Sigmoid colon (tissue), 7 donors: Measurements from ENCODE around the gene PCED1B. TPM values are rescaled to one million over a fixed set of nuclear protein-coding genes. Genes with fewer than 3 reads are reported as not detected.

Experiments
- DNase-seq: peaks from one replicate; pipeline ENCODE4 v3.0.0-alpha.2; 2019
- H3K27ac ChIP-seq, 4 donors: fragments of 200-600 bp; sonication (generic); one replicate each; pipeline ENCODE4 v1.5.1; 2016 to 2019; ENCODE audit warnings: mild to moderate bottlenecking in 1 of 4
- H3K27me3 ChIP-seq, 3 donors: fragments of 200-600 bp; sonication (generic); one replicate each; pipeline ENCODE4 v1.5.1; 2019; ENCODE audit warnings: mild to moderate bottlenecking in 1 of 3
- H3K36me3 ChIP-seq, 4 donors: fragments of 200-600 bp; sonication (generic); one replicate each; pipeline ENCODE4 v1.5.1; 2016 to 2019
- H3K4me1 ChIP-seq, 4 donors: fragments of 200-600 bp; sonication (generic); one replicate each; pipeline ENCODE4 v1.5.1; 2017 to 2019
- H3K4me3 ChIP-seq, 4 donors: fragments of 200-600 bp; sonication (generic); one replicate each; pipeline ENCODE4 v1.5.1; 2017 to 2019; ENCODE audit warnings: mild to moderate bottlenecking in 2 of 4, moderate library complexity in 1 of 4
- H3K9me3 ChIP-seq, 4 donors: fragments of 200-600 bp in 3 of 4; sonication (generic) in 3 of 4; one replicate each; pipeline versions ENCODE4 v1.5.1 to v1.6.1; 2013 to 2019
- EP300 ChIP-seq, 4 donors: sonication (generic); formaldehyde crosslinking; IDR thresholded peaks; one replicate each; pipeline ENCODE4 v1.6.1; 2017; ENCODE audit warnings: antibody characterized with exemption in 4 of 4
- POLR2A ChIP-seq, 2 donors: fragments of 450-650 bp; IDR thresholded peaks; one replicate each; pipeline ENCODE4 v1.6.1; 2016; ENCODE audit warnings: antibody characterized with exemption in 2 of 2, mild to moderate bottlenecking in 2 of 2, moderate library complexity in 2 of 2
- POLR2AphosphoS5 ChIP-seq, 4 donors: sonication (generic); formaldehyde crosslinking; IDR thresholded peaks; one replicate each; pipeline ENCODE4 v1.6.1; 2017; ENCODE audit warnings: antibody characterized with exemption in 4 of 4
- WGBS, 2 donors: extraction: QIAGEN DNeasy Blood & Tissue Kit; methylation state at CpG; one replicate each; pipeline ENCODE4 v1.1.7; 2013; 5-methylcytosine and 5-hydroxymethylcytosine counted together
- intact Hi-C: fragments of 100-400 bp; cut with DNase I; formaldehyde crosslinking; loops from one replicate; pipeline ENCODE4 v1.15.1; 2023
- polyA plus RNA-seq, 3 donors: library from polyadenylated mRNA; stranded (reverse); fragments of 200-250 nt; gene quantifications; one replicate each; pipeline ENCODE4 v1.2.3, GENCODE V29; 2013
- total RNA-seq, 4 donors: library from RNA; depleted of rRNA; stranded (reverse); fragments of >200 nt; gene quantifications; one replicate each; pipeline ENCODE4 v1.1.0, GENCODE V29; 2016
- TF ChIP-seq, protein P1 (sequence below), 4 experiments: fragments of 450-650 bp in 3 of 4; fragments of 200-600 bp in 1 of 4; IDR thresholded peaks; one replicate each; pipeline ENCODE4 v1.5.1; 2016 to 2019; ENCODE audit warnings: antibody characterized with exemption in 4 of 4, mild to moderate bottlenecking in 3 of 4, moderate library complexity in 2 of 4
- donor health status: healthy with polysubstance abuse.
- donor health status: Bipolar disorder and iron deficiency.
- donor health status: healthy.

PCED1B gene
- total and polyA plus RNA-seq, 7 donors, result 1.2 to 11.9 (median 5.7) TPM

DNA sequence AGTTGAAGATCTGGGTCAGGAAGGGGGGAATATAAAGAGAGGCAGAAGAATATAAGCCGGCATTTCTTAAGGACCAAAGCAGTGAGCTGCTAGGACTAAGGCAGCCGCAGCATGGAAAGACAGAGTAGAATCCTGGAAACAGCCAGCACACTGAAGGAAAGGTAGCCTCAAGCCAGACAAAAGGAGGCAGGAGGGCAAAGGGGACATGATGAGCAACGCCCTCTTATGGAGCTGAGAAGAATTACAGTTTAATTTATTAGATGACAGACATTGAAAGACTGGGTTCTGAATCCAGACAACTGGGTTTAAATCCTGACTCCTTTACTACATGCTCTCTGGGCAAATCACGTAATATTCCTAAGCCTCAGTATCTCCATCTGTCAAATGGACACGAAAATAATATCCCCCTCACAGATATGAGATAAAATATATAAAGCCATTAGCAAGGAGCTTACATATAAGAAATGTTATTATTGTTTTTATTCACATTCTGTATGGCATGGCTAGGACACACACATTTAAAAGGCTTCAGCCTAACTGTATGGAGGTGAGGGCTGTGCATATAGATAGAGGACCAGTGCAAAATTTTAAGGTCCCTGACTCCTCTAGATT lies 8.1 kb upstream of the PCED1B start:
- no peak overlapping the region for H3K4me3 ChIP-seq
- DNase-seq, result no peak
- WGBS, 2 donors, result 41 to 59% methylated on average over 5 of the region's 5 CpGs
- no peaks in the 10 kb centered on the region for H3K9me3 ChIP-seq
- H3K36me3 ChIP-seq, result no peaks in the 10 kb centered on the region
- TF ChIP-seq, protein P1, sequence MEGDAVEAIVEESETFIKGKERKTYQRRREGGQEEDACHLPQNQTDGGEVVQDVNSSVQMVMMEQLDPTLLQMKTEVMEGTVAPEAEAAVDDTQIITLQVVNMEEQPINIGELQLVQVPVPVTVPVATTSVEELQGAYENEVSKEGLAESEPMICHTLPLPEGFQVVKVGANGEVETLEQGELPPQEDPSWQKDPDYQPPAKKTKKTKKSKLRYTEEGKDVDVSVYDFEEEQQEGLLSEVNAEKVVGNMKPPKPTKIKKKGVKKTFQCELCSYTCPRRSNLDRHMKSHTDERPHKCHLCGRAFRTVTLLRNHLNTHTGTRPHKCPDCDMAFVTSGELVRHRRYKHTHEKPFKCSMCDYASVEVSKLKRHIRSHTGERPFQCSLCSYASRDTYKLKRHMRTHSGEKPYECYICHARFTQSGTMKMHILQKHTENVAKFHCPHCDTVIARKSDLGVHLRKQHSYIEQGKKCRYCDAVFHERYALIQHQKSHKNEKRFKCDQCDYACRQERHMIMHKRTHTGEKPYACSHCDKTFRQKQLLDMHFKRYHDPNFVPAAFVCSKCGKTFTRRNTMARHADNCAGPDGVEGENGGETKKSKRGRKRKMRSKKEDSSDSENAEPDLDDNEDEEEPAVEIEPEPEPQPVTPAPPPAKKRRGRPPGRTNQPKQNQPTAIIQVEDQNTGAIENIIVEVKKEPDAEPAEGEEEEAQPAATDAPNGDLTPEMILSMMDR (IDR thresholded peaks at IDR 0.05), result peak in 2 of 4 experiments; percentile 20 to 22
- TF ChIP-seq POLR2AphosphoS5 (IDR thresholded peaks at IDR 0.05) (no peak), EP300 (IDR thresholded peaks at IDR 0.05) (no peak), POLR2A (IDR thresholded peaks at IDR 0.05) (no peak)
- intact Hi-C loops, result no loop called here
- H3K27ac ChIP-seq, result peak overlapping the region in 2 of 4 donors; percentile 61 to 73
- no peaks in the 10 kb centered on the region for H3K27me3 ChIP-seq
- H3K4me1 ChIP-seq, result peaks cover 0 to 55% (median 36%) of the 10 kb centered on the region in 4 donors

DNA sequence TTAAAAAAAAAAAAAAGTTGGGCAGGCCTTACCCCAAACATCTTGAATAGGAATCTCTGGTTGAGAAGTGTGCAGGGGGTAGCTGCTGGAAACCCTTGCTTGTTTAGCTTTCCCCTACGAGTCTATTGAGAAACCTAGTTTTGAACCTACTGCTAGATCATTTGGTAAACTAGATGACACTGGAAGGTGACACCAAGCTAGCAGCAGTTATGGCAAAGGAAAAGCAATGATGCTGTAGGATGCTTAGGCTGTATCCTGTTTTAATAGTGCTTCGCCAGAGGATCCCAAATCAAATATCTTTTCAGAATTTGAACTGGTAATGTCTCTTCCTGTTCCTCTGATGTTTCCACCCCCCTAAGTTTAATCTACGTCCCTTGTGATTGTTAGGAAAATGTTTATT lies 5.5 kb upstream of the PCED1B start:
- WGBS, 2 donors, result 91% methylated on average over 3 of the region's 3 CpGs
- H3K36me3 ChIP-seq, result no peaks in the 10 kb centered on the region
- no peaks in the 10 kb centered on the region for H3K9me3 ChIP-seq
- H3K27ac ChIP-seq, result peak overlapping the region in 2 of 4 donors; percentile 97 to 99
- TF ChIP-seq, protein P1 (IDR thresholded peaks at IDR 0.05), result no peak
- no peak for TF ChIP-seq EP300 (IDR thresholded peaks at IDR 0.05)
- no peak for TF ChIP-seq POLR2A (IDR thresholded peaks at IDR 0.05)
- TF ChIP-seq POLR2AphosphoS5 (IDR thresholded peaks at IDR 0.05), result no peak
- H3K4me3 ChIP-seq, result no peak overlapping the region
- peaks cover 0 to 44% (median 22%) of the 10 kb centered on the region in 4 donors for H3K4me1 ChIP-seq
- intact Hi-C loops, result no loop called here
- no peak for DNase-seq
- no peaks in the 10 kb centered on the region for H3K27me3 ChIP-seq

DNA sequence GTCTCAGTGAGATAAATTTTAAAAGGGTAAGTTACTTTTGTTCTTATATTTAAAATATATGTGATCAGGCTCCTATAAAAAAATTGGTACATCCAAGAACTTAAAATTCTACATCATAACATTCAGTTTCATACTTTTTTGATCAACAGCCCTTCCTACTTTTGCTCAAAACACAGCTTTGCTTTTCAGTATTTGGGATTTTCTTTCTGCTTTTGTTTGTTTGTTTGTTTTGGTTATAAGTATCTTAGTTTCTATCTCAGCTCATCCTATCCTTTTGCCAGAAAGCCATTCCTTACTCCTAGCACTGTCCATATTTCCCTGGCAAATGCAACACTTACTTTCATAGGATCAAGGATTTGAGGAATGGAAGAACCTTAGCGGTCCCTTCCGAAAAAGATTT lies 4.7 kb upstream of the PCED1B start:
- intact Hi-C loops, result no loop called here
- TF ChIP-seq, protein P1 (IDR thresholded peaks at IDR 0.05), result no peak
- TF ChIP-seq POLR2A (IDR thresholded peaks at IDR 0.05) (no peak), POLR2AphosphoS5 (IDR thresholded peaks at IDR 0.05) (no peak), EP300 (IDR thresholded peaks at IDR 0.05) (no peak)
- H3K4me3 ChIP-seq, result no peak overlapping the region
- no peaks in the 10 kb centered on the region for H3K36me3 ChIP-seq
- no peaks in the 10 kb centered on the region for H3K9me3 ChIP-seq
- peak overlapping the region in 3 of 4 donors; percentile 96 to 99 (median 97) for H3K27ac ChIP-seq
- no peak for DNase-seq
- H3K4me1 ChIP-seq, result peaks cover 0 to 36% (median 16%) of the 10 kb centered on the region in 4 donors
- WGBS, 2 donors, result 97% methylated on average over 2 of the region's 2 CpGs
- H3K27me3 ChIP-seq, result no peaks in the 10 kb centered on the region

DNA sequence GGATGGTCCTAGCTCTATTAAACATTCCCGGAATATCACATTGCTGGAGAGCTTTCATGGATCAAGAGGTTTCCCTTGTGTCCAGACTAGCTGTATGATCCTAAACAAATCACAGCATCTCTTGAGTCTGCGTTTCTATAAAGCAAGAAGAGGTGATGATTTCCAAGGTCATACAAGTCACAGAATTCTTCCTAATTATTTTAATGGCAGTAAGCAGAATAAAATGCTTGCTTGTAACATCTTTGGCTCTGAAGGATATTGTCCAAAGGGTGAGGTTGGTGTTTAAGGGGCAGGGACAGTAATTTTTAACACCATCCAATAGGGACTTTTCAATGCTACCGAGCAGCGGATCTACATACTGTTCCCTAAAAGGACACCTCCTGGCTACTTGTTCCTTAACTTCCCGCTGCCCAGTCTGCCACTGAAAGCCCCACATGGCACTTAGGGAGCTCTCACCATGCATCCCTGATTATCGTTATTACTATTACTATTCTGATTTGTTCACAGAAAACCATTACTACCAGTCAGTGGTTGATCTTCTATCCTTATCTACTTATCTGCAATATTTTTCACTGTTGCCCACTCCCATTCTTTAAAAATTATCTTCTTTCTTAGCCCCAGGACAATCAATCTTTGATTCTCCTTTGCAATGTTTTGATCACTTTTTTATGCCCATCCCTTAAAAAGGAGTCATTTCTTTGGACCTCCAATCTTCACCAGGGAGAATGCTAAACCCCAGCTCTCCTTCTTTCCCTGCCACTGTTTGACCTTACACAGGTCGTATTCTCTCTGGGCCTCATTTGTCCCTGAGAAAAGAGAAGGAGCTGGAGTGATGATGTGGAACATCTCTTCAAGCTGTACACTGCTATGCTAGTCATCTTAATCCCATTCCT lies 4.0 kb upstream of the PCED1B start:
- intact Hi-C loops, result no loop called here
- DNase-seq, result no peak
- WGBS, 2 donors, result 92 to 93% methylated on average over 7 of the region's 7 CpGs
- H3K36me3 ChIP-seq, result no peaks in the 10 kb centered on the region
- H3K27ac ChIP-seq, result peak overlapping the region in 3 of 4 donors; percentile 96 to 99 (median 97)
- no peaks in the 10 kb centered on the region for H3K9me3 ChIP-seq
- no peaks in the 10 kb centered on the region for H3K27me3 ChIP-seq
- TF ChIP-seq EP300 (IDR thresholded peaks at IDR 0.05), result no peak
- TF ChIP-seq, protein P1 (IDR thresholded peaks at IDR 0.05), result no peak
- TF ChIP-seq POLR2AphosphoS5 (IDR thresholded peaks at IDR 0.05), result peak in 1 of 4 donors; percentile 8
- H3K4me3 ChIP-seq, result peak overlapping the region in 2 of 4 donors; percentile 89 to 93
- peaks cover 0 to 29% (median 10%) of the 10 kb centered on the region in 4 donors for H3K4me1 ChIP-seq
